OCI-LY7 (cell line): Measurements from ENCODE around the gene FOXR1. TPM values are rescaled to one million over a fixed set of nuclear protein-coding genes. Genes with fewer than 3 reads are reported as not detected.

ENCODE experiments used
- BruUV-seq: library from RNA; stranded (reverse); fragments of 400-500 nt; replicated peaks from 2 replicates; lab custom pipeline; 2021; lab: Mats Ljungman, UMichigan
- CTCF ChIA-PET: fragments of 300-600 bp; sonication (Branson Sonifier 250); formaldehyde crosslinking; loops from one replicate; lab custom pipeline; 2022; ENCODE audit warnings: antibody characterized with exemption; ENCODE audit not compliant: unreplicated experiment; lab: Charles Lee
- POLR2A ChIA-PET: fragments of 300-600 bp; sonication (Branson Sonifier 250); formaldehyde crosslinking; loops from one replicate; lab custom pipeline; 2022; ENCODE audit warnings: antibody characterized with exemption; lab: Charles Lee
- DNase-seq: peaks from one replicate; pipeline ENCODE4 v3.0.0-alpha.2; 2015; ENCODE audit warnings: low spot score
- H2AFZ ChIP-seq: fragments of 200-600 bp; sonication (generic), shearing (Covaris generic); 2 replicates; pipeline ENCODE4 v1.6.1; 2014; ENCODE audit warnings: mild to moderate bottlenecking, antibody characterized with exemption, low read length, moderate library complexity
- H3K27ac ChIP-seq: fragments of 200-600 bp; sonication (generic); 2 replicates; pipeline ENCODE4 v1.5.1; 2014; ENCODE audit warnings: mixed run types, low read depth, mild to moderate bottlenecking, moderate library complexity, low read length, inconsistent platforms; ENCODE audit not compliant: poor library complexity, severe bottlenecking
- H3K36me3 ChIP-seq: fragments of 200-600 bp; sonication (generic); 2 replicates; pipeline ENCODE4 v1.6.1; 2014; ENCODE audit warnings: mild to moderate bottlenecking, antibody characterized with exemption, low read length, moderate library complexity, mixed read lengths; ENCODE audit not compliant: insufficient read depth
- H3K4me1 ChIP-seq: fragments of 200-600 bp; sonication (generic); 2 replicates; pipeline ENCODE4 v1.5.1; 2014; ENCODE audit warnings: mild to moderate bottlenecking, low read length; ENCODE audit not compliant: insufficient read depth, poor library complexity, severe bottlenecking
- H3K4me2 ChIP-seq: fragments of 200-600 bp; sonication (generic); 2 replicates; pipeline ENCODE4 v1.6.1; 2014; ENCODE audit warnings: mild to moderate bottlenecking, low read length
- H3K4me3 ChIP-seq: fragments of 200-600 bp; sonication (generic); 2 replicates; pipeline ENCODE4 v1.5.1; 2014; ENCODE audit warnings: mild to moderate bottlenecking, low read depth, low read length; ENCODE audit not compliant: poor library complexity, severe bottlenecking
- H3K79me2 ChIP-seq: fragments of 200-600 bp; sonication (generic); 2 replicates; pipeline ENCODE4 v1.6.1; 2016; ENCODE audit warnings: low read depth, mild to moderate bottlenecking, low read length, moderate library complexity, mixed read lengths; ENCODE audit not compliant: insufficient read depth
- H3K9me2 ChIP-seq: fragments of 200-600 bp; sonication (generic); 2 replicates; pipeline ENCODE4 v1.6.1; 2016; ENCODE audit warnings: mild to moderate bottlenecking, low read length, mixed read lengths; ENCODE audit not compliant: insufficient read depth
- H3K9me3 ChIP-seq: fragments of 200-600 bp; sonication (generic); 2 replicates; pipeline ENCODE4 v1.6.1; 2014; ENCODE audit warnings: mild to moderate bottlenecking, mixed run types, low read length, mixed read lengths
- H4K20me1 ChIP-seq: fragments of 200-600 bp; sonication (generic); 2 replicates; pipeline ENCODE4 v1.6.1; 2014; ENCODE audit warnings: mild to moderate bottlenecking, antibody characterized with exemption, low read length, moderate library complexity, mixed read lengths; ENCODE audit not compliant: insufficient read depth
- EZH2phosphoT487 ChIP-seq: fragments of 200-600 bp; sonication (generic); IDR thresholded peaks from 2 replicates; pipeline ENCODE4 v1.6.1; 2018; ENCODE audit warnings: low read depth, borderline replicate concordance, mild to moderate bottlenecking, mixed run types, antibody characterized with exemption, low read length, moderate library complexity, mixed read lengths
- intact Hi-C: fragments of 100-400 bp; cut with micrococcal nuclease; formaldehyde crosslinking; loops from one replicate; pipeline ENCODE4 v1.10.0; 2022; ENCODE audit not compliant: unreplicated experiment
- total RNA-seq, 2 experiments: library from RNA; depleted of rRNA in 1 of 2; stranded (reverse); fragments of >200 nt in 1 of 2; shearing (Covaris generic) in 1 of 2; gene quantifications; 2 replicates each; pipeline ENCODE4 v1.2.3, GENCODE V29; 2014 to 2022
- TF ChIP-seq, protein P1 (sequence below): fragments of 200-600 bp; sonication (generic); conservative IDR thresholded peaks from 2 replicates; pipeline ENCODE4 v1.5.1; 2014; ENCODE audit warnings: mild to moderate bottlenecking, antibody characterized with exemption, low read length, moderate library complexity, mixed read lengths

Gene FOXR1
- total RNA-seq, 2 experiments from 2014 or later = not detected

DNA sequence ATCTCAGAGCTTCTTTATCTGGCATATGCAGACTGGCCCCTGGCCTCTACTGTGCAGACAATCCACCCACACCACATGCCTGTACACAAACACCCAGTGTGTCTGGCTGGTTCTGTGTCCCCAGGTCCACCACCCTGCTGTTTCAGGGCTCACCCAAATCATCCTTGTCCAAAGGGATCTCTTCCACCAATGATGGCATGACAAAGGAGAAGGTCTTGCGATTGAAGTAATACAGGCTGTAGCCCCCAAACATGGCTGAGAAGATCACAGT is 57.4 kb downstream of the FOXR1 start:
- Histone ChIP-seq H3K4me3 (peak overlapping the region; percentile 80), H3K9me3 (no peaks in the 10 kb centered on the region), H3K9me2 (no peaks in the 10 kb centered on the region), H3K27ac (peak overlapping the region; percentile 4), H3K4me1 (peaks cover 21% of the 10 kb centered on the region), H4K20me1 (no peaks in the 10 kb centered on the region), H3K36me3 (peaks cover 21% of the 10 kb centered on the region), H2AFZ (no peak overlapping the region), H3K79me2 (no peaks in the 10 kb centered on the region), H3K4me2 (peak overlapping the region; percentile 89)
- ChIA-PET POLR2A (interaction anchor here (0.6 to 1.6 kb wide), 2 partner anchors 27 to 86 kb away, joined by 4 to 5 read pairs; no protein-coding TSS in a partner anchor), CTCF (no interaction called here)
- no TSS peak for BruUV-seq
- DNase-seq = no peak
- TF ChIP-seq, protein P1, sequence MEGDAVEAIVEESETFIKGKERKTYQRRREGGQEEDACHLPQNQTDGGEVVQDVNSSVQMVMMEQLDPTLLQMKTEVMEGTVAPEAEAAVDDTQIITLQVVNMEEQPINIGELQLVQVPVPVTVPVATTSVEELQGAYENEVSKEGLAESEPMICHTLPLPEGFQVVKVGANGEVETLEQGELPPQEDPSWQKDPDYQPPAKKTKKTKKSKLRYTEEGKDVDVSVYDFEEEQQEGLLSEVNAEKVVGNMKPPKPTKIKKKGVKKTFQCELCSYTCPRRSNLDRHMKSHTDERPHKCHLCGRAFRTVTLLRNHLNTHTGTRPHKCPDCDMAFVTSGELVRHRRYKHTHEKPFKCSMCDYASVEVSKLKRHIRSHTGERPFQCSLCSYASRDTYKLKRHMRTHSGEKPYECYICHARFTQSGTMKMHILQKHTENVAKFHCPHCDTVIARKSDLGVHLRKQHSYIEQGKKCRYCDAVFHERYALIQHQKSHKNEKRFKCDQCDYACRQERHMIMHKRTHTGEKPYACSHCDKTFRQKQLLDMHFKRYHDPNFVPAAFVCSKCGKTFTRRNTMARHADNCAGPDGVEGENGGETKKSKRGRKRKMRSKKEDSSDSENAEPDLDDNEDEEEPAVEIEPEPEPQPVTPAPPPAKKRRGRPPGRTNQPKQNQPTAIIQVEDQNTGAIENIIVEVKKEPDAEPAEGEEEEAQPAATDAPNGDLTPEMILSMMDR = no peak
- no peak for TF ChIP-seq EZH2phosphoT487
- intact Hi-C loops = no loop called here

DNA sequence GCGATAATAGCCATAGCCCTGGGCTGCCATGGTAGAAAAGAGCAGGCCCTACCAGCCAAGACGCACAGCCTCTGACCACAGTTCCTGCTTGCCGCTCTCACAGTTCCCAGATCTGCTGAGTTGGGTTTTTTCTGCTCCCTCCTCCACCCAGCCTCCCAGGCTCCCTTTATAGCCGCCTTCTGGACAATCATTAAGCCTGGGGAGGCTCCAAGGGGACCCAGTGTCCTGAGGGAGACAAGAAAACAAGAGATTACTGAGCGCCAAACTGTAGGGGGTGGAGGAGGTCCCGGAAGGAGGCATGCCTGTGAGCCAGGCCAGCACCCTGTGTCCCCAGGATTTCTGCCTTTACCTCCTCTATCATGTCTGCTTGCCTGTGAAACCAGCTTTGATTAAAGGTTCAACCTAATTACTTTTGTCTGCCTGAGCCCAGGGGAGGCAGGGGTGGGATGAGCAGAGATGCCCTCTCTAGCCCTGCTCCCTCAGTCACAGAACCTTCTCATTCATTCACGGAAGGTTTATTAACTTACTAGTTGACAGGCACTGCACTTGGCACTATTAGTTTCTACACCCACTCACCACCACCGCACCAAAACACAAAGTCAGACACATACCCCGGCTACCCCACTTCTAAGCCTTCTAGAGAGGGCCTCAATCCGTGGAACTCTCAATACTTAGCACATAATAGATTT is 57.9 kb downstream of the FOXR1 start:
- ChIA-PET CTCF (no interaction called here), POLR2A (interaction anchor here (0.6 to 1.6 kb wide), 3 partner anchors 14 to 87 kb away, joined by 4 to 6 read pairs (median 5); no protein-coding TSS in a partner anchor)
- DNase-seq = no peak
- Histone ChIP-seq H3K9me2 (no peaks in the 10 kb centered on the region), H2AFZ (0 out of 2 replicates have a peak overlapping the region, but pooled peaks have one; percentile 5), H3K4me3 (peak overlapping the region; percentile 80), H3K4me2 (peak overlapping the region; percentile 89), H3K9me3 (no peaks in the 10 kb centered on the region), H4K20me1 (no peaks in the 10 kb centered on the region), H3K4me1 (peaks cover 21% of the 10 kb centered on the region), H3K36me3 (peaks cover 16% of the 10 kb centered on the region), H3K79me2 (no peaks in the 10 kb centered on the region), H3K27ac (peak overlapping the region; percentile 4)
- TSS peak; percentile 75 for BruUV-seq
- no peak for TF ChIP-seq EZH2phosphoT487
- TF ChIP-seq, protein P1 = no peak
- intact Hi-C loops = loop anchor here (1.0 kb wide), 1 partner anchor 28 kb away; the partner anchor contains the start of gene HYOU1

DNA sequence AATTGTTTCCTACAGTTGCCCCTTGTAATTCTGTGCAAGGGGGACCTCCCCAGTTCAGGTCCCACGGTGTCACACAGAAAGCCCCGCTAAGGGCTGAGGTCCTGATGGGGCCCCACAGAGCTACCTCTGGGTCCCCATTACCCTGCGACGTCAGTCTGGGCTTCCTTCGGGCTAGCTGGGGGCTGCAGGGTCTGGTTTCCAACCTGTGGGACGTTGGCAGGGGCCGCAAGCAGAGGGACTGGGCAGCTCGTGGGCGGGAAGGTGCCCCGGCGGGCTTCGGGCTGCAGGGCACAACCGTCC is 58.4 kb downstream of the FOXR1 start:
- no TSS peak for BruUV-seq
- Histone ChIP-seq H3K9me2 (no peaks in the 10 kb centered on the region), H3K4me3 (peak overlapping the region; percentile 80), H3K79me2 (no peaks in the 10 kb centered on the region), H3K36me3 (peaks cover 12% of the 10 kb centered on the region), H3K4me2 (peak overlapping the region; percentile 89), H2AFZ (peak overlapping the region; percentile 69; the same call in 1 of the 2 replicates), H3K27ac (peak overlapping the region; percentile 4), H3K4me1 (peaks cover 21% of the 10 kb centered on the region), H3K9me3 (no peaks in the 10 kb centered on the region), H4K20me1 (no peaks in the 10 kb centered on the region)
- ChIA-PET POLR2A (interaction anchor here (1.0 to 1.6 kb wide), 3 partner anchors 14 to 230 kb away, joined by 3 to 6 read pairs (median 4); no protein-coding TSS in a partner anchor), CTCF (no interaction called here)
- no peak for DNase-seq
- intact Hi-C loops = loop anchor here (1.0 kb wide), 1 partner anchor 27 kb away; the partner anchor contains the start of gene HYOU1
- no peak for TF ChIP-seq EZH2phosphoT487
- TF ChIP-seq, protein P1 = no peak
